ENCODE results near the gene OGFOD3.
"Not testable (repeated sequence)": the region's sequence is repeated elsewhere in the genome, so short reads cannot be mapped to it uniquely, and the experiment has no call there.

Gene OGFOD3

DNA sequence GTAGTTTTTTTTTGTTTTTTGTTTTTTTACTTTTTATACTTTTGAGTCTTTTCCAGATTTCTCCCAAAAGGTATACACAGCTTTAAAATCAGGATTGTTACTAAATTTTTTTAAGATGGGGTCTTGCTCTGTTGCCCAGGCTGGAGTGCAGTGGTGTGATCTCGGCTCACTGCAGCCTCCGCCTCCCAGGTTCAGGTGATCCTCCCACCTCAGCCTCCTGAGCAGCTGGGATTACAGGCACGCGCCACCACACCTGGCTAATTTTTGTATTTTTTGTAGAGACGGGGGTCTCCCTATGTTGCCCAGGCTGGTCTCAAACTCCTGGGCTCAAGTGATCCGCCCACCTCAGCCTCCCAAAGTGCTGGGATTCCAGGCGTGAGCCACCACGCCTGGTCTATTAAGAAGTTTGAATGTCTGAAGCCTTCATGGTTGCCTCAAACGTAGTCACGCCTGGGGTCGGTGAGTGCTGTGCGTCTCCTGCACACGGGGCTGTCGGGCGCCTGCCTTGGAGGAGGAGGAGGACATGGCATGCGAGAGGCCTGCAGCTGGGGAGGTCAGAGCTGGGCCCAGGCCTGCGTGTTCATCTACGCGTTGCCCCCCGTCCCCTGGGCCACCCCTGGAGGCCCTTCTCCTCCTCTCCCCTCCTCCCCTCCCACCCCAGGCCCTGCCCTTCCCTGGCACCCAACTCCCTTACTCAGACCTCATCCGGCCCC, 36.0 kb downstream of the OGFOD3 start:
- H3K36me3 ChIP-seq (ENCODE audit: control insufficient read depth, insufficient read depth, low read length, severe bottlenecking); H3K9ac ChIP-seq (ENCODE audit: low read length); H3K9me3 ChIP-seq (ENCODE audit: control insufficient read depth, low read length); DNase-seq (ENCODE audit: low read depth); H3K4me3 ChIP-seq (ENCODE audit: low read length): not testable (repeated sequence)
- H3K27me3 ChIP-seq (replicated peaks; ENCODE audit: control insufficient read depth, insufficient read depth, low read length) = peaks cover 24% of the 10 kb centered on the region
- peaks cover 16% of the 10 kb centered on the region for H3K4me1 ChIP-seq (ENCODE audit: control insufficient read depth, insufficient read depth, low read length)

DNA sequence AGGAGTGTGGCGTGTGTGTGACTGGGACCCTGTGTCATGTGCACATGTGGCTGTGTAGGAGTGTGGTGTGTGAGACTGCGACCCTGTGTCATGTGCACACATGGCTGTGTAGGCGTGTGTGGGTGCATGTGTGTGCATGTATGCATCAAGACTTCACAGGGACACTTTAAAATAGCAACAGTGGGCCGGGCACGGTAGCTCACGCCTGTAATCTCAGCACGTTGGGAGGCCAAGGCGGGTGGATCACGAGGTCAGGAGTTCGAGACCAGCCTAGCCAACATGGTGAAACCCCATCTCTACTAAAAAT, 36.7 kb downstream of the OGFOD3 start:
- Histone ChIP-seq H3K4me3 (ENCODE audit: low read length) (peak overlapping the region; percentile 60), H3K4me1 (ENCODE audit: control insufficient read depth, insufficient read depth, low read length) (peaks cover 16% of the 10 kb centered on the region), H3K27me3 (replicated peaks; ENCODE audit: control insufficient read depth, insufficient read depth, low read length) (peaks cover 20% of the 10 kb centered on the region)
- H3K9ac ChIP-seq (ENCODE audit: low read length); DNase-seq (ENCODE audit: low read depth); H3K9me3 ChIP-seq (ENCODE audit: control insufficient read depth, low read length); H3K36me3 ChIP-seq (ENCODE audit: control insufficient read depth, insufficient read depth, low read length, severe bottlenecking): not testable (repeated sequence)

DNA sequence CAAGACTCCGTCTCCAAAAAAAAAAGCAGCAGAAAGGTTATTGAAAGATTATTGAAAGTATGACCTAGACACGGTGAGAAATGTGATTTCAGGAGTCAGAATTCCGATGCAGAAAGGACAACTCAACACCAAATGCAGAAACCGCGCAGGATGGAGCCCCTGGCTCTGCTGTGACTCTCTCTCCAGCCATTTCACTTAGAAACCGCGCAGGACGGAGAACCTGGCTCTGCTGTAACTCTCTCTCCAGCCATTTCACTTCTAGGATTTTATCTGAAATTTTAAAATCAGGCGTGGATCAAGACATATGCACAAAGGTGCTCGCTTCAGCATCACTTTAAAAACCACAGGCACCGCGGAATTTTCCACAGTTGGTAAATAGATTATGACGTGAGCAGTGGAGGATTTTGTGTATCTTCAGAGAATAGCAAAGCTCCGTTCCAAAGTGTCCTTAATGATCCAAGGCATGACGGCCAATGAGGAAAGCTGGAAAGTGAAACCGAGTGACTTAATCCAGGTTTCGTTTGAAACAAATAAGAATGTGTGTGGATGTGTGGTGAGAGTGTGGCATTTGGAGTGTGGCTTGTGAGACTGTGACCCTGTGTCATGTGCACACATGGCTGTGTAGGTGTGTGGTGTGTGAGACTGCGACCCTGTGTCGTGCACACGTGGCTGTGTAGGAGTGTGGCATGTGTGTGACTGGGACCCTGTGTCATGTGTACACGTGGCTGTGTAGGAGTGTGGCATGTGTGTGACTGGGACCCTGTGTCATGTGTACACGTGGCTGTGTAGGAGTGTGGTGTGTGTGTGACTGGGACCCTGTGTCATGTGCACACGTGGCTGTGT, 37.3 kb downstream of the OGFOD3 start:
- peak; percentile 38 for DNase-seq (ENCODE audit: low read depth)
- peaks cover 20% of the 10 kb centered on the region for H3K27me3 ChIP-seq (replicated peaks; ENCODE audit: control insufficient read depth, insufficient read depth, low read length)
- H3K4me3 ChIP-seq (ENCODE audit: low read length) = peak overlapping the region; percentile 60
- no peaks in the 10 kb centered on the region for H3K36me3 ChIP-seq (ENCODE audit: control insufficient read depth, insufficient read depth, low read length, severe bottlenecking)
- no peak overlapping the region for H3K9ac ChIP-seq (ENCODE audit: low read length)
- no peaks in the 10 kb centered on the region for H3K9me3 ChIP-seq (ENCODE audit: control insufficient read depth, low read length)
- peaks cover 14% of the 10 kb centered on the region for H3K4me1 ChIP-seq (ENCODE audit: control insufficient read depth, insufficient read depth, low read length)

DNA sequence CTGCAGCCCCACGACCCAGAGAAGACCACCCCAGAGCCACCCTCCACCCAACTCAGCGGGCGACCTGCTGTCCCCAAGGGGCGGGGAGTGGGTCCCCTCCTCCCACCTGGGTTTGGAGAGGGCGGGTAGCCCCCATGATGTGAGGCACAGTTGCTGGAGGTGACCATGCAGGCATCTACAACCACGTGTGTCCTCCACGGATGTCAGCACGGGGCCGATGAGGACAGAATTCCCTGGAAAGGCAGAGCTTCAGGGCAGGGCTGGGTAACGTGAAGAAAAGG, 39.7 kb downstream of the OGFOD3 start:
- Histone ChIP-seq H3K4me1 (ENCODE audit: control insufficient read depth, insufficient read depth, low read length) (peaks cover 10% of the 10 kb centered on the region), H3K9ac (ENCODE audit: low read length) (no peak overlapping the region)

DNA sequence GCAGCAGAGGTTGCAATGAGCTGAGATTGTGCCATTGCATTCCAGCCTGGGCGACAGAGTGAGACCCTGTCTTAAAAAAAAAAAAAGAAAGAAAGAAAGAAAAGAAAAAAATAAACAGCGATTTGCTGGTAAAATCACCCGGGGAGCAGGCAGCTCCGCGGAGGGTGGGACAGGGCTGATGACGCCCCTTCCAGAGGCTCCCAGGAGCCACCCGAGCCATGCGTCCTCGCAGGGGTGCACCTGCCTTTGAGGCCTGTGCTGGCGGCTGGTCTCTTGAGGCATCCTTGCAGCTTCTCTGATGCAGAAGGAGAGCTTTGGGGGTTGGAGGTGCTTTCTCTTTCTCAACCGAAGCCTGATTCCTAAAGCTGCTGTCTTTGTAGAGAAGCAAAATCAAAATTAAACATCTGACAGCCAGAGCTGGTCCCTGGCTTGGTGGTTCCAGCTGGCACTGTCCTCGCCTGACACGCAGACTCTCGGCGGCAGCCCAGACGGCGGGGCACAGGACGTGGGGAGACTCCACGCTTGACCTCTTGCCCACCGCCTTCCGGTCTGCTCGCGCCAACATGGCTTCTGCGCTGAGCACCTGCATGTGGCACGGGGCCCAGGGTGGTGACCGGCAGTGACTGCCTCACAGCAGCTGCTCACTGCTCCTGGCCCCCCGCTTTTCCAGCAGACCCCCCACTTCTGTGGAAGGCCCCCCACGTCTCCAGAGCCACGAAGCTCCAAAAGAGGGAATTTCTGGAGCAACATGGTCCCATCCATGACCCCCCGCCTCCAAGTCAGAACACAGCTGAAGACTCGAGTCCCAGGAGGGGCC, 40.3 kb downstream of the OGFOD3 start:
- peaks cover 10% of the 10 kb centered on the region for H3K4me1 ChIP-seq (ENCODE audit: control insufficient read depth, insufficient read depth, low read length)
- no peaks in the 10 kb centered on the region for H3K9me3 ChIP-seq (ENCODE audit: control insufficient read depth, low read length)
- DNase-seq (ENCODE audit: low read depth) = no peak
- no peak overlapping the region for H3K9ac ChIP-seq (ENCODE audit: low read length)
- H3K27me3 ChIP-seq (replicated peaks; ENCODE audit: control insufficient read depth, insufficient read depth, low read length) = peaks cover 25% of the 10 kb centered on the region
- H3K4me3 ChIP-seq (ENCODE audit: low read length) = no peak overlapping the region
- H3K36me3 ChIP-seq (ENCODE audit: control insufficient read depth, insufficient read depth, low read length, severe bottlenecking) = no peaks in the 10 kb centered on the region

More for the DNA sequence above, 39.7 kb downstream of the OGFOD3 start:
- no peaks in the 10 kb centered on the region for H3K36me3 ChIP-seq (ENCODE audit: control insufficient read depth, insufficient read depth, low read length, severe bottlenecking)
- peaks cover 20% of the 10 kb centered on the region for H3K27me3 ChIP-seq (replicated peaks; ENCODE audit: control insufficient read depth, insufficient read depth, low read length)
- H3K4me3 ChIP-seq (ENCODE audit: low read length) = no peak overlapping the region
- no peaks in the 10 kb centered on the region for H3K9me3 ChIP-seq (ENCODE audit: control insufficient read depth, low read length)
- no peak for DNase-seq (ENCODE audit: low read depth)

DNA sequence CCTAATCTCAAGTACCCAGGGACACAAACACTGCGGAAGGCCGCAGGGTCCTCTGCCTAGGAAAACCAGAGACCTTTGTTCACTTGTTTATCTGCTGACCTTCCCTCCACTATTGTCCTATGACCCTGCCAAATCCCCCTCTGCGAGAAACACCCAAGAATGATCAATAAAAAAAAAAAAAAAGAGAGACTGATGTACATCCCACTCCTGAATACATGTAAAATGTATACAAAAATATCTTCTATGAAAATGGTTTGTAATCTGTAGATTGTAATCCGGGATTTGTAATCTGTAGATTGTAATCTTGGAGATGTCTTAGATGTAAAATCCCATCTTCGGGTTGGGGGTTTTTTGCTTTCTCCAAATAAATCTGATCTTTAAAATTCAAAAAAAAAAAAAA, 41.1 kb downstream of the OGFOD3 start:
- H3K4me1 ChIP-seq (ENCODE audit: control insufficient read depth, insufficient read depth, low read length); H3K36me3 ChIP-seq (ENCODE audit: control insufficient read depth, insufficient read depth, low read length, severe bottlenecking); H3K9me3 ChIP-seq (ENCODE audit: control insufficient read depth, low read length); H3K9ac ChIP-seq (ENCODE audit: low read length); DNase-seq (ENCODE audit: low read depth); H3K4me3 ChIP-seq (ENCODE audit: low read length): not testable (repeated sequence)
- peaks cover 30% of the 10 kb centered on the region for H3K27me3 ChIP-seq (replicated peaks; ENCODE audit: control insufficient read depth, insufficient read depth, low read length)

DNA sequence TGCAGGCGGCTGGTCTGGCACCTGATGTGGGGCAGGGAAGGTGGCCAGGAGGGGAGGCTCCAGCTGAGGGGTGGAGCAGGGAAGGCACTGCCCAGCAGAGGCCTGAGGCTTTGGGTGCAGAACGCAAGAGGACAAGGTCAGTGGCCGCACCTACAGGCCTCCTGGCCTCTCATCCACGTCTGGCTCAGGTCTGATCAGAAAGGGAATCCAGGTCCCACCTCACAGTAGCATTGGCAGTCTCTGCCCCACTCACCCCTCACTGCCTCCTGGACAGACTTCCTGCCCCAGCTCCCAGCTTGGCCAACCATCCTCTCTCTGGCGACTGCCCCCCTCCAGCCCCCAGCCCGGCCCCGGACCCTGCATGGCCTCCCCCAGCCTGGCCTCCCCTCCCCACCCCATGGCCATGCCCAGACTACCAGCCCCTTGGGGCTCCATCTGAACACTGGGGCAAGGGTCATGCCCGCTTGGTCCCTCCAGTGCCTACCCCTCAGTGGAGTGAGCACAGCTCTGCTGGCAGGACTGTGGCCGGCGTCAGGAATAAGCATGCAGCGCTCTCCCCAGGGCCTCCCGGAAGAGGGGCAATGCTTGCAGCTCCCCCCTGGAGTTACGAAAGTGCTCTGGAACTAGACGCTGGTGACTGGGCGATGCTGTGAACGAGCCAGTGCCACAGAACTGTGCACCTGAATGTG, 42.2 kb downstream of the OGFOD3 start:
- no peak for DNase-seq (ENCODE audit: low read depth)
- Histone ChIP-seq H3K4me3 (ENCODE audit: low read length) (no peak overlapping the region), H3K27me3 (replicated peaks; ENCODE audit: control insufficient read depth, insufficient read depth, low read length) (peaks cover 36% of the 10 kb centered on the region)

DNA sequence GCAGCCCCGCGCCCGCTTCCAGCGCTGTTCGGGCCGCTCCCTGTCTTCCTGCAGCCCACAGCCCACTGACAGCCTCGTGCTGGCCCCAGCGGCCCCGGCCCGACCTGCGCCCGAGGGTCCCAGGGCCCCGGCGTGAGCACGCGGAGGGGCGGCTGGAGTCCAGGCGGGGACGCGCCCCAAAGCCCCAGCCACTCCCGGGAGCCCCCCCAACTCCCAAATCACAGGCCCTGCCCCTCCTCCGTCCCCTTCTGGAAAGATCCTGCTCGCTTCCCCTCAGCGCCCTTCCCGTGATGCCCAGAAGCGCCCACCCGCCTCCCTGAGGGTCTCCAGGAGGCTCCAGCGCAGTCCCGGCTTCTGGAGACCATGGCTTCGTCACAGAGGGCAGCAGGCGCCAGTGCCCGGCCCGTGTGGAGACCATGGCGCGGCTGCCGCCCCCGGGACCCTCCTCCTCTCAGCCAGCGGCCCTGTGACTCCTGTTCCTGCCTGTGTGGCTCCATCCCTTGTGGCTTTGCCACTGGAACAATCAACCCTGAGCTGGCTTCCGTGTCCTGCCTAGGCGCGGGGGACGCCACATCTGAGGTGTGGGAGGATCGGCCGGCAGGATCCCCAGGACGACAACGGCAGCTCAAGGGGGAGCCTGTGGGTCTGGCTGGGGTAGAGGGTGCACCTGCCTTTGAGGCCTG, 42.9 kb downstream of the OGFOD3 start:
- no peak overlapping the region for H3K9ac ChIP-seq (ENCODE audit: low read length)
- no peaks in the 10 kb centered on the region for H3K36me3 ChIP-seq (ENCODE audit: control insufficient read depth, insufficient read depth, low read length, severe bottlenecking)
- peaks cover 9% of the 10 kb centered on the region for H3K4me1 ChIP-seq (ENCODE audit: control insufficient read depth, insufficient read depth, low read length)
- H3K4me3 ChIP-seq (ENCODE audit: low read length) = no peak overlapping the region
- DNase-seq (ENCODE audit: low read depth) = no peak
- peaks cover 43% of the 10 kb centered on the region for H3K27me3 ChIP-seq (replicated peaks; ENCODE audit: control insufficient read depth, insufficient read depth, low read length)
- no peaks in the 10 kb centered on the region for H3K9me3 ChIP-seq (ENCODE audit: control insufficient read depth, low read length)

More for the DNA sequence above, 42.2 kb downstream of the OGFOD3 start:
- Histone ChIP-seq H3K9me3 (ENCODE audit: control insufficient read depth, low read length) (no peaks in the 10 kb centered on the region), H3K4me1 (ENCODE audit: control insufficient read depth, insufficient read depth, low read length) (peaks cover 6% of the 10 kb centered on the region), H3K36me3 (ENCODE audit: control insufficient read depth, insufficient read depth, low read length, severe bottlenecking) (no peaks in the 10 kb centered on the region), H3K9ac (ENCODE audit: low read length) (no peak overlapping the region)

DNA sequence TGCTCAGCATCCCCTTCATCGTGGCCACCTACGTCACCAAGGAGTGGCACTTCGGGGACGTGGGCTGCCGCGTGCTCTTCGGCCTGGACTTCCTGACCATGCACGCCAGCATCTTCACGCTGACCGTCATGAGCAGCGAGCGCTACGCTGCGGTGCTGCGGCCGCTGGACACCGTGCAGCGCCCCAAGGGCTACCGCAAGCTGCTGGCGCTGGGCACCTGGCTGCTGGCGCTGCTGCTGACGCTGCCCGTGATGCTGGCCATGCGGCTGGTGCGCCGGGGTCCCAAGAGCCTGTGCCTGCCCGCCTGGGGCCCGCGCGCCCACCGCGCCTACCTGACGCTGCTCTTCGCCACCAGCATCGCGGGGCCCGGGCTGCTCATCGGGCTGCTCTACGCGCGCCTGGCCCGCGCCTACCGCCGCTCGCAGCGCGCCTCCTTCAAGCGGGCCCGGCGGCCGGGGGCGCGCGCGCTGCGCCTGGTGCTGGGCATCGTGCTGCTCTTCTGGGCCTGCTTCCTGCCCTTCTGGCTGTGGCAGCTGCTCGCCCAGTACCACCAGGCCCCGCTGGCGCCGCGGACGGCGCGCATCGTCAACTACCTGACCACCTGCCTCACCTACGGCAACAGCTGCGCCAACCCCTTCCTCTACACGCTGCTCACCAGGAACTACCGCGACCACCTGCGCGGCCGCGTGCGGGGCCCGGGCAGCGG, 43.6 kb downstream of the OGFOD3 start:
- no peak overlapping the region for H3K9ac ChIP-seq (ENCODE audit: low read length)
- peaks cover 40% of the 10 kb centered on the region for H3K27me3 ChIP-seq (replicated peaks; ENCODE audit: control insufficient read depth, insufficient read depth, low read length)
- no peak overlapping the region for H3K4me3 ChIP-seq (ENCODE audit: low read length)
- peaks cover 5% of the 10 kb centered on the region for H3K4me1 ChIP-seq (ENCODE audit: control insufficient read depth, insufficient read depth, low read length)
- no peaks in the 10 kb centered on the region for H3K9me3 ChIP-seq (ENCODE audit: control insufficient read depth, low read length)
- DNase-seq (ENCODE audit: low read depth) = no peak
- H3K36me3 ChIP-seq (ENCODE audit: control insufficient read depth, insufficient read depth, low read length, severe bottlenecking) = no peaks in the 10 kb centered on the region
